Right lobe of liver (tissue), 6 donors: Measurements from ENCODE around the gene NCCRP1. TPM values are rescaled to one million over a fixed set of nuclear protein-coding genes. Genes with fewer than 3 reads are reported as not detected.

ENCODE experiments used
- ATAC-seq, 4 donors: fragments of 200-7000 bp; cut with Tn5 transposase; one replicate each; pipeline ENCODE4 v1.9.1; 2020; ENCODE audit warnings: mild to moderate bottlenecking in 4 of 4, moderate library complexity in 4 of 4
- DNase-seq, 3 donors: peaks; one replicate each; pipeline ENCODE4 v3.0.0-alpha.2; 2020
- H3K27ac ChIP-seq, 3 donors: fragments of 200-600 bp; one replicate each; pipeline ENCODE4 v1.8.0; 2022
- H3K27me3 ChIP-seq, 2 donors: fragments of 200-600 bp; one replicate each; pipeline ENCODE4 v1.8.0; 2022
- H3K36me3 ChIP-seq, 4 donors: fragments of 200-600 bp; sonication (generic) in 1 of 4; one replicate each; pipeline versions ENCODE4 v1.5.1 to v1.8.0; 2017 to 2022; ENCODE audit warnings: control low read depth in 1 of 4
- H3K4me1 ChIP-seq, 4 donors: fragments of 200-600 bp; sonication (generic) in 1 of 4; one replicate each; pipeline versions ENCODE4 v1.5.1 to v1.8.0; 2017 to 2022; ENCODE audit warnings: control low read depth in 1 of 4
- H3K4me3 ChIP-seq, 3 donors: fragments of 200-600 bp; one replicate each; pipeline ENCODE4 v1.8.0; 2022
- H3K9me3 ChIP-seq, 4 donors: fragments of 200-600 bp; sonication (generic) in 1 of 4; one replicate each; pipeline versions ENCODE4 v1.5.1 to v1.8.0; 2017 to 2022; ENCODE audit warnings: control low read depth in 1 of 4
- CTCF ChIP-seq, 4 donors: fragments of 200-600 bp in 3 of 4; fragments of 450-650 bp in 1 of 4; IDR thresholded peaks; one replicate each; pipeline versions ENCODE4 v1.5.1 to v1.8.0; 2016 to 2022; ENCODE audit warnings: antibody characterized with exemption in 4 of 4, mild to moderate bottlenecking in 2 of 4
- POLR2A ChIP-seq: fragments of 450-650 bp; IDR thresholded peaks from one replicate; pipeline ENCODE4 v1.6.1; 2017; ENCODE audit warnings: antibody characterized with exemption, mild to moderate bottlenecking
- WGBS: methylation state at CpG from one replicate; pipeline ENCODE4 v1.1.6; 2018; ENCODE audit warnings: low coverage, low lambda C conversion rate; ENCODE audit not compliant: insufficient coverage; ENCODE audit errors: missing lambda C conversion rate; 5-methylcytosine and 5-hydroxymethylcytosine counted together
- intact Hi-C, 2 donors: fragments of 100-400 bp; cut with DNase I; formaldehyde crosslinking; loops; one replicate each; pipeline versions ENCODE4 v1.11.2 to v1.14.1; 2022
- total RNA-seq, 6 experiments: library from RNA; depleted of rRNA in 2 of 6; stranded (reverse); fragments of >200 nt in 2 of 6; fragmentation: NEBNext Ultra II Directional in 3 of 6; extraction: Animal tissue kit (Norgen Biotek cat#: 25700) in 3 of 6; gene quantifications; one replicate each; pipeline versions ENCODE4 v1.1.0 to v1.2.4, GENCODE V29; 2016 to 2023
- donor health status: DM: no; HTN: yes; CAD: no.
- donor health status: DM: no; HTN: no; CAD: no.
- donor health status: DM: no; HTN: no; CAD: no.
- donor health status: DM: no; HTN: yes; CAD: no.
- donor health status: DM: no; HTN: yes; CAD: no.

The NCCRP1 gene
- total RNA-seq, 6 experiments from 2014 or later, result not detected

- Histone ChIP-seq H3K9me3 (no peaks in the 10 kb centered on the region), H3K4me1 (no peaks in the 10 kb centered on the region), H3K27ac (no peak overlapping the region), H3K27me3 (no peaks in the 10 kb centered on the region), H3K36me3 (peaks cover 0 to 19% (median 6%) of the 10 kb centered on the region in 4 donors), H3K4me3 (no peak overlapping the region)
- intact Hi-C loops, result no loop called here
- ATAC-seq (no peak), DNase-seq (no peak)
- no peak for TF ChIP-seq POLR2A
- TF ChIP-seq CTCF (IDR thresholded peaks at IDR 0.05), result no peak
- WGBS, result 83% methylated on average over 13 of the region's 16 CpGs
Measured at GRCh38 chr19:39174142-39174541, 22.6 kb upstream of the NCCRP1 start.

- WGBS, result 82% methylated on average over 8 of the region's 43 CpGs
- Histone ChIP-seq H3K9me3 (no peaks in the 10 kb centered on the region), H3K36me3 (peaks cover 0 to 19% (median 6%) of the 10 kb centered on the region in 4 donors), H3K4me1 (no peaks in the 10 kb centered on the region), H3K27ac (no peak overlapping the region), H3K4me3 (no peak overlapping the region), H3K27me3 (no peaks in the 10 kb centered on the region)
- ATAC-seq, result no peak
- DNase-seq, result no peak
- intact Hi-C loops, result no loop called here
- TF ChIP-seq POLR2A, result no peak
- TF ChIP-seq CTCF (IDR thresholded peaks at IDR 0.05), result no peak
Measured at GRCh38 chr19:39174558-39175544, 21.9 kb upstream of the NCCRP1 start.

- TF ChIP-seq CTCF (IDR thresholded peaks at IDR 0.05) (no peak), POLR2A (no peak)
- no peak for DNase-seq
Measured at GRCh38 chr19:39175564-39175963, 21.2 kb upstream of the NCCRP1 start.

GRCh38 chr19:39177110-39177699 lies 19.6 kb upstream of the NCCRP1 start:
- WGBS, result 89% methylated on average over 5 of the region's 10 CpGs
- ATAC-seq (no peak), DNase-seq (no peak)
- Histone ChIP-seq H3K9me3 (no peaks in the 10 kb centered on the region), H3K36me3 (peaks cover 0 to 19% (median 6%) of the 10 kb centered on the region in 4 donors), H3K27me3 (no peaks in the 10 kb centered on the region), H3K4me3 (no peak overlapping the region), H3K4me1 (no peaks in the 10 kb centered on the region), H3K27ac (no peak overlapping the region)
- intact Hi-C loops, result no loop called here
- TF ChIP-seq POLR2A (no peak), CTCF (IDR thresholded peaks at IDR 0.05) (no peak)

More at GRCh38 chr19:39175564-39175963, 21.2 kb upstream of the NCCRP1 start:
- Histone ChIP-seq H3K27ac (no peak overlapping the region), H3K9me3 (no peaks in the 10 kb centered on the region), H3K36me3 (peaks cover 0 to 19% (median 6%) of the 10 kb centered on the region in 4 donors), H3K4me1 (no peaks in the 10 kb centered on the region), H3K27me3 (no peaks in the 10 kb centered on the region), H3K4me3 (no peak overlapping the region)
- ATAC-seq, result no peak
- intact Hi-C loops, result no loop called here
- WGBS, result no CpG with 5 or more reads among the region's 7 CpGs
